HFF-Myc (cell line): Measurements from ENCODE around the gene SNRNP48.

Experiments
- DNase-seq: peaks from one replicate; pipeline ENCODE4 v3.0.0-alpha.2; 2011; ENCODE audit warnings: low read depth; ENCODE audit errors: extremely low read depth
- H3K4me3 ChIP-seq: replicated peaks from 2 replicates; pipeline ENCODE4 v1.5.1; 2011; ENCODE audit warnings: low read depth, mild to moderate bottlenecking, control low read depth, low read length
- TF ChIP-seq, protein P1 (sequence below): IDR thresholded peaks from 2 replicates; pipeline ENCODE4 v1.5.1; 2012; ENCODE audit warnings: mild to moderate bottlenecking, low read depth, low read length, control low read depth; ENCODE audit errors: missing control alignments

The SNRNP48 gene

DNA sequence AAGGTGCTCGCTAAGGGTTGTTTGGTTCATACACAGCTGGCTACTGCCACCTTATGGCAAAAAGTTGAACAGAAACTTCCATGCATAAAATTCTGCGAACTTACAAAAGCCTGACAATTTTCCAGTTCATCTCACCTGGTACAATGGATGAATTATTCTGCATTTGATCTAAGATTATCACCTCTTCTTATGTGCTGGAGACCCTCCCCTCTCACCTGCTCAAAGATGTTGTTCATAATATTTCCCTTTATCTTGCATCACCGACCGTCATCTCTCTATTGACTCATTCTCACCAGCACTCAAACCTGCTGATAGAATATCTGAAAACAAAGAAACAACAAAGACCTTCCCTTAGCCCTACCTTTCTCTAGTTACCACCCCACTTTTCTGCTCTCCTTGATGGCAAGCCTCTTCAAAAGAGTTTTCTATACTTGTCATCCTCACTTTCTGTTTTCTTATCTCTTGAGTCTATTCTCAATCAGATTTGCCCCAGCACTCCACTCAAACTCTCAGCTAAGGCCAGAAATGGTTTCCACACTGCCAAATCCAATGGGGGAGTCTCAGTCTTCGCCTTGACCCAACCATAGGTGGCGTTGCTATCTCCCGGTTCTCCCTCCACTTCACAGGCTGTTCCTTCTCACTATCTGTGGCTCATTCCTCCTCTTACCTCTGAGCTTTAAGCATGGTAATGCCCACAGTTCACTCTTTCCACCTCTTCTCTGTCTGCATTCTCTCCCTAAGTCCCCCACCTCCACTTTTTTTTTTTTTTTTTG is 25.8 kb downstream of the SNRNP48 start:
- TF ChIP-seq, protein P1, sequence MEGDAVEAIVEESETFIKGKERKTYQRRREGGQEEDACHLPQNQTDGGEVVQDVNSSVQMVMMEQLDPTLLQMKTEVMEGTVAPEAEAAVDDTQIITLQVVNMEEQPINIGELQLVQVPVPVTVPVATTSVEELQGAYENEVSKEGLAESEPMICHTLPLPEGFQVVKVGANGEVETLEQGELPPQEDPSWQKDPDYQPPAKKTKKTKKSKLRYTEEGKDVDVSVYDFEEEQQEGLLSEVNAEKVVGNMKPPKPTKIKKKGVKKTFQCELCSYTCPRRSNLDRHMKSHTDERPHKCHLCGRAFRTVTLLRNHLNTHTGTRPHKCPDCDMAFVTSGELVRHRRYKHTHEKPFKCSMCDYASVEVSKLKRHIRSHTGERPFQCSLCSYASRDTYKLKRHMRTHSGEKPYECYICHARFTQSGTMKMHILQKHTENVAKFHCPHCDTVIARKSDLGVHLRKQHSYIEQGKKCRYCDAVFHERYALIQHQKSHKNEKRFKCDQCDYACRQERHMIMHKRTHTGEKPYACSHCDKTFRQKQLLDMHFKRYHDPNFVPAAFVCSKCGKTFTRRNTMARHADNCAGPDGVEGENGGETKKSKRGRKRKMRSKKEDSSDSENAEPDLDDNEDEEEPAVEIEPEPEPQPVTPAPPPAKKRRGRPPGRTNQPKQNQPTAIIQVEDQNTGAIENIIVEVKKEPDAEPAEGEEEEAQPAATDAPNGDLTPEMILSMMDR: peak; percentile 69
- H3K4me3 ChIP-seq: no peak overlapping the region
- DNase-seq: peak; percentile 30

DNA sequence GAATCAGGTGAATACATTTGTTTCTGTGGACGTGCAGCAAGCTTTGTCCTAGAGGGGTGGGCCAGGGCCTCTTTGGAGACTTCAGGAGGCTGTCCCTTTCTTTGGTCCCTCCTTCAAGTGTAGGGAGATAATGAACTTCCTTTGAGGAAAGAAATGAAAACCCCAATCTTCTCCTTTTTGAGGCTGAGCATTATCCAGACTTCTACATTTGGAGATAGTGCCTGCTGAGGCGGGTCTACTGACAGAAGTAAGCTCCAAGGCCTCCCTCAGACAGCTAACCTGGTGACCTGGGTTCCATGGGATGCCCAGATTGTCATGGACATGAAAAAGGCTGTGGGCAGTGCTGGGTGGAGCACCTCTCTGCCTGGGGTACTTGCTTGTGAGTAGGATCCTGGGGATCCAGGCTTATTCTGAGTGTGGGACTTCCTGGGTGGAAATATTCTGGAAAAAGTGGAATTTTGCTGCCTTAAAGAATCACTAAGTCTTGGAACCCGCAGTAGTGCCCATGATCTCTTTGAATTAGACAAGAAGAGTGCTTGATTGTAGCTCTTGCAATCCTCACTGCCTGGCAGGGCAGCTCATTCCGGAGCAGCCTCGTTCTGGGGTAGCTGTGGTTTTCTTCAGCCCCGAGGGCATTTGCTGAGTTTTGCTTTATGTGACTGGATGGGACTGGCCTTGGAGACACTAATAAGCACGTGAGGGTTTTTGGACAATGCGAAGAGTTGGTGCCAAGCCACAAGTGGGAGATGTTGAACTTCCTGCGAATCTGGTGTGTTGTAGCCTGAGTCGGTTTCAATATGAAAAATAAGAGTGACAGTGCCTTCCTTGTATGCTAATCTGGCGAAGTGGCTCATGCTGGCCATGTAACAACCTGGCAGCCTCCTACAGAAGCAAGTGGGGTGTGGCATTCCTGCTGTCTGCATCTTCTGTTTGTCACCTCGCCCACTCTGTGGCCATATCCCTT is 28.1 kb downstream of the SNRNP48 start:
- TF ChIP-seq, protein P1: no peak
- H3K4me3 ChIP-seq: no peak overlapping the region
- peak; percentile 38 for DNase-seq

DNA sequence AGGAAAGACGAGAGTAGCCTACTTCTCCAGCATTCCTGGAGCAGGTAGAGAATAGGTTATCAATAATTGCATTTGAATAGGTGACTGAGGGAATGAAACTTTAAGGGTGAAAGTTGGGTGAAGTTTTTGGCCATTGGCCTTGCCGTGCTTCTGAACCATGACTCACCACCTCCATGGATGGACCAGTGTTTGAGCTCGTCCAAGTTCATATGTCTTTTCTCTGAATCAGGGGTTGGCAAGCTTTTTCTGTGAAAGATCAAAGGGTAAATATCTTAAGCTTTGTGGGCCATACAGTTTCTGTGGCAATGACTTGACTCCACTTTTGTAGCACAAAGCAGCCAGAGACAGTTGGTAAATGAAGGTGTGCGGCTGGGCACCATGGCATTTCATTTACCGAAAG is 31.8 kb downstream of the SNRNP48 start:
- no peak for DNase-seq
- H3K4me3 ChIP-seq: no peak overlapping the region
- TF ChIP-seq, protein P1: no peak

DNA sequence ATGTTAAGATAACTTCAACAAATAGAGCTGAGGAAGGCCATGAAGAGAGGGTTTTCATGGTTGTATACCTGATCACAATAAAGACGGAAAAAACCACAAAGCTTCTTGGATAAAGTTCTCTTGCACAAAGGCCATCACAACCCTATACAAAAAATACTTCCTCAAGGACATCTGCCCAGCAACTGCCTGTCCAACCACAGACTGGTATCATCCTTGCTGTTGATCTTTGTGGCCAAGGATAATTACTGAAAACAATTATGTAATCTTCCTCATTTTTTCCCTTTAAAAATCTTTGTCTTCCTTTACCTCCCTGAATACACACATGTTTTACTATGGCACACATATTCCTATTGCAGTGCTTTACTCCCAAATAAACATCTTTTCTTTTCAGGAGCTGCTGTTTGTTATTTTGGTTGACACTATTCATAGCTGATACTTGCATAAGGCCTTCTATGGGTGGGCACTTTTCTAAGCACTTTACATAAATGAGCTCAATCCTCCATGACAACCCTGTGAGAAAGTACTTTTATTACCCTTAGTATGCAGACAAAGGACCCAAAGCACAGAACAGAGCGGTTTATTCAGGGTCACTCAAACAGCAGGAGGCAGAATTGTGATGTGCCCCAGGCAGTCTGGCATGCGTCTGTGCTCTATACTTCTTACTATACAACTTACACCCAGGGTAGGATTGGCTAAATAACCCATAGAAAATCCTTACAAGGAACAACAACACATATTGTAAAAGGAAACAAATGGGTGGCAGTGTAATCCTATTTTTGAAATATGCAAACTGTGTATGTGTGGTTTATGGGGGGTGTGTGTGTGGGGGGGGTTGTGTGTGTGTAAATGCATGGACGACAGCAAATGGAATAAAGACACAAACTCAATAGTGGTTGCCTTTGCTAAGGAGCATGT is 35.1 kb downstream of the SNRNP48 start:
- DNase-seq: no peak
- H3K4me3 ChIP-seq: no peak overlapping the region
- TF ChIP-seq, protein P1: no peak

DNA sequence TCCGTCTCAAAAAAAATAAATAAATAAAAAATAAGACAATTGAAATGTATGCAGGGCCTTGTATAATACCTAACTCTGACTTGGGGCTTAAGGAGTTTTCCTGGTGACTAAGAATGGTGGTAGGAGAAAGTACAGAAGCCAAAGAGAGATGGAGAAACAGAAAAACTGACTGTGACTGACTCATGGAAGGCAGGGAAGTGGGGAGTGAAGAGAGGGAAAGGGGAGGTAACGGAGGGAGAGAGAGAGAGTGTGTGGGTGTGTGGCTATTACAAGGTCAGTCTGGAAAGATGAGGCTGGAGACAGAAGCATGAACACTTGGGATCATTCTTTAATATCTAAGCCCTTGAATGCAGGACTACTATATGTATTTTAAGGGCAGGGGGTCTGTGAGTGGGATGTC is 38.5 kb downstream of the SNRNP48 start:
- no peak overlapping the region for H3K4me3 ChIP-seq
- no peak for DNase-seq
- TF ChIP-seq, protein P1: no peak

DNA sequence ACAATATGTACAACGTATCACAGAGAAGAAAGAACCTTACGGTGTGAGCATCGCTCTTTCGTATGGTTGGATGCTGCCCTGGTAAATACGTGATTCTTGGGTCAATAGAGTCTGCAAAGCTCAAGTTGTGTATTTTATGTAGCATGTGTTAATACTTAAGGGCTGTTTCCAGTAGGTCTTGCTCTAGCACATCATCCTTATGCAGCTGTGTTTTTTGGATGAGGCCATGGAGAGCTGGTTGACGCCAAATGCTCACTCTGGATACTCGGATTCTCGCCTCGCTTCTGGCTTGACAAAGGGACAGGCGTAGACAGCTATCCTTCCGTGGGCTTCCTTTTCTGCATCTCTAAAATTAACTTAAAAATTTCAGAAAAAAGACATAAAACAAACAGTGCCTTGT is 38.9 kb downstream of the SNRNP48 start:
- no peak overlapping the region for H3K4me3 ChIP-seq
- TF ChIP-seq, protein P1: no peak

More for the DNA sequence above, 38.9 kb downstream of the SNRNP48 start:
- no peak for DNase-seq
